Keratinocyte (primary cell): ENCODE data around the gene SLC25A40. TPM values are rescaled to one million over a fixed set of nuclear protein-coding genes. Genes with fewer than 3 reads are reported as not detected.

Experiments used
- DNase-seq: peaks from one replicate; pipeline ENCODE4 v3.0.0-alpha.2; 2011; ENCODE audit warnings: low read depth, missing footprints, low spot score
- FAIRE-seq: peaks from 2 replicates; lab custom pipeline; 2011; peaks lifted over from hg19 to GRCh38; lab: Jason Lieb, UNC
- H2AFZ ChIP-seq: 2 replicates; pipeline ENCODE4 v1.6.0; 2012; ENCODE audit warnings: low read length, control low read depth, inconsistent platforms; ENCODE audit not compliant: control insufficient read depth
- H3K27ac ChIP-seq: 2 replicates; pipeline ENCODE4 v1.5.1; 2011; ENCODE audit warnings: low read length; ENCODE audit not compliant: control insufficient read depth, insufficient read depth
- H3K27me3 ChIP-seq: 3 replicates; pipeline ENCODE4 v1.6.0; 2011; ENCODE audit warnings: low read length; ENCODE audit not compliant: control insufficient read depth, insufficient read depth; ENCODE audit errors: extremely low read depth
- H3K36me3 ChIP-seq, 2 experiments: 2 replicates in 1 of 2; 3 replicates in 1 of 2; pipeline ENCODE4 v1.5.1; 2011; ENCODE audit warnings: low read length in 2 of 2, mild to moderate bottlenecking in 1 of 2; ENCODE audit not compliant: control insufficient read depth in 2 of 2, insufficient read depth in 2 of 2; ENCODE audit errors: extremely low read depth in 1 of 2
- H3K4me1 ChIP-seq: 3 replicates; pipeline ENCODE4 v1.5.1; 2011; ENCODE audit warnings: low read length; ENCODE audit not compliant: control insufficient read depth, insufficient read depth; ENCODE audit errors: extremely low read depth
- H3K4me2 ChIP-seq: 3 replicates; pipeline ENCODE4 v1.6.0; 2011; ENCODE audit warnings: low read depth, low read length; ENCODE audit not compliant: control insufficient read depth, insufficient read depth; ENCODE audit errors: extremely low read depth
- H3K4me3 ChIP-seq, 3 experiments: fragments of 200-600 bp in 1 of 3; sonication (generic) in 1 of 3; 2 replicates in 2 of 3; 3 replicates in 1 of 3; pipeline ENCODE4 v1.5.1; 2011 to 2016; ENCODE audit warnings: low read length in 3 of 3, mild to moderate bottlenecking in 3 of 3, control low read depth in 2 of 3, inconsistent platforms in 1 of 3, low read depth in 1 of 3, mixed read lengths in 1 of 3, mixed run types in 1 of 3, moderate library complexity in 1 of 3; ENCODE audit not compliant: control insufficient read depth in 2 of 3, insufficient read depth in 2 of 3; ENCODE audit errors: extremely low read depth in 1 of 3
- H3K79me2 ChIP-seq: 2 replicates; pipeline ENCODE4 v1.6.0; 2012; ENCODE audit warnings: low read length; ENCODE audit not compliant: control insufficient read depth, insufficient read depth
- H3K9ac ChIP-seq: 3 replicates; pipeline ENCODE4 v1.6.0; 2011; ENCODE audit warnings: low read length; ENCODE audit not compliant: control insufficient read depth, insufficient read depth; ENCODE audit errors: extremely low read depth
- H3K9me1 ChIP-seq: 3 replicates; pipeline ENCODE4 v1.6.0; 2011; ENCODE audit warnings: low read length; ENCODE audit not compliant: control insufficient read depth, insufficient read depth; ENCODE audit errors: extremely low read depth
- H3K9me3 ChIP-seq: 2 replicates; pipeline ENCODE4 v1.5.1; 2012; ENCODE audit warnings: low read depth, low read length; ENCODE audit not compliant: control insufficient read depth
- H4K20me1 ChIP-seq: 3 replicates; pipeline ENCODE4 v1.6.0; 2011; ENCODE audit warnings: low read length; ENCODE audit not compliant: control insufficient read depth, insufficient read depth; ENCODE audit errors: extremely low read depth
- EZH2 ChIP-seq: IDR thresholded peaks from one replicate; pipeline ENCODE4 v1.6.1; 2012; ENCODE audit warnings: inconsistent platforms, mild to moderate bottlenecking, low read length, moderate library complexity
- dilution Hi-C: fragments of 300-500 bp; cut with MboI; formaldehyde crosslinking; loops from one replicate; pipeline ENCODE4 v1.7.0; 2020; ENCODE audit warnings: low sequenced_read_pairs; ENCODE audit not compliant: extremely low pct_ligation_motif_present
- polyA plus RNA-seq, 5 experiments: library from polyadenylated mRNA; depleted of rRNA in 3 of 5; stranded (reverse) in 3 of 5; stranded (forward) in 1 of 5; unstranded in 1 of 5; fragments of >200 nt; gene quantifications; 1 replicate in 1 of 5; 2 replicates in 3 of 5; 3 replicates in 1 of 5; pipeline versions ENCODE4 v1.2.1 to v1.2.3, GENCODE V29; 2011 to 2012; ENCODE audit warnings: missing spikeins in 2 of 5, low read depth in 1 of 5, low replicate concordance in 1 of 5
- TF ChIP-seq, protein P1 (sequence below), 3 experiments: IDR thresholded peaks in 1 of 3; conservative IDR thresholded peaks in 1 of 3; optimal IDR thresholded peaks in 1 of 3; 2 replicates in 2 of 3; 3 replicates in 1 of 3; pipeline versions ENCODE3 to v1.5.1; 2011; ENCODE audit warnings: low read length in 3 of 3, mild to moderate bottlenecking in 3 of 3, moderate library complexity in 2 of 3, control low read depth in 1 of 3, inconsistent platforms in 1 of 3; ENCODE audit not compliant: insufficient read depth in 2 of 3; ENCODE audit errors: extremely low read depth in 1 of 3

SLC25A40 gene
- polyA plus RNA-seq, 1 donor (not counting 4 experiments of a cell fraction or from before 2014, with no cell fraction given) = 8.3 TPM

DNA sequence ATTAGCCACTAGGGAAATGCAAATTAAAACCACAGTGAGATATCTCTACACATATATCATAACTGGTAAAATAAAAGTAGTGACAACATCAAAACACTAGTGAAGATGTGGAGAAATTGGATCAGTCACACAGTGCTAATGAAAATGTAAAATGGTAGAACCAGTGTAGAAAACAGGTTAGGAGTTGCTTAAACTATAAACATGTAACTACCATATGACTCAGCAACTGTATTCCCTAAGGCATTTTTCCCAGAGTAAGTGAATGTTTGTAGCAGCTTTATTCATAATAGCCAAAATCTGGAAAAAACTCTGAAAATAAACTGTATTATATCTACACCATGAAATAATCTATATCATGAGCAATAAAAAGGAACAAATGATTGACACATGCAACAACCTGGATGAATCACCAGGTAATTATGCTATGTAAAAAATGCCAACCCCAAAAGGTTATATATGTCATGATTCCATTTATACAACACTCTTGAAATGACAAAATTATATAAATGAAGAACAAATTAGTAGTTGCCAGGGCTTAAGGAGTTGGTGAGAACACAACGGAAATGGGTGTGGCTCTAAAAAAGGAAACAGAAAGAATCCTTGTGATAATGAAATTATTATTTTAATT, 22.8 kb downstream of the SLC25A40 start:
- Histone ChIP-seq H4K20me1 (no peaks in the 10 kb centered on the region), H3K27me3 (no peaks in the 10 kb centered on the region), H3K9me1 (no peaks in the 10 kb centered on the region), H3K79me2 (no peaks in the 10 kb centered on the region), H3K27ac (no peak overlapping the region), H3K4me2 (no peak overlapping the region), H3K4me3 (no peak overlapping the region), H3K36me3 (peaks cover 4% of the 10 kb centered on the region in 2 experiments), H3K9me3 (no peaks in the 10 kb centered on the region), H3K9ac (no peak overlapping the region), H3K4me1 (no peaks in the 10 kb centered on the region), H2AFZ (no peak overlapping the region)
- dilution Hi-C loops = no loop called here
- no peak for DNase-seq
- TF ChIP-seq EZH2 = no peak
- TF ChIP-seq, protein P1, sequence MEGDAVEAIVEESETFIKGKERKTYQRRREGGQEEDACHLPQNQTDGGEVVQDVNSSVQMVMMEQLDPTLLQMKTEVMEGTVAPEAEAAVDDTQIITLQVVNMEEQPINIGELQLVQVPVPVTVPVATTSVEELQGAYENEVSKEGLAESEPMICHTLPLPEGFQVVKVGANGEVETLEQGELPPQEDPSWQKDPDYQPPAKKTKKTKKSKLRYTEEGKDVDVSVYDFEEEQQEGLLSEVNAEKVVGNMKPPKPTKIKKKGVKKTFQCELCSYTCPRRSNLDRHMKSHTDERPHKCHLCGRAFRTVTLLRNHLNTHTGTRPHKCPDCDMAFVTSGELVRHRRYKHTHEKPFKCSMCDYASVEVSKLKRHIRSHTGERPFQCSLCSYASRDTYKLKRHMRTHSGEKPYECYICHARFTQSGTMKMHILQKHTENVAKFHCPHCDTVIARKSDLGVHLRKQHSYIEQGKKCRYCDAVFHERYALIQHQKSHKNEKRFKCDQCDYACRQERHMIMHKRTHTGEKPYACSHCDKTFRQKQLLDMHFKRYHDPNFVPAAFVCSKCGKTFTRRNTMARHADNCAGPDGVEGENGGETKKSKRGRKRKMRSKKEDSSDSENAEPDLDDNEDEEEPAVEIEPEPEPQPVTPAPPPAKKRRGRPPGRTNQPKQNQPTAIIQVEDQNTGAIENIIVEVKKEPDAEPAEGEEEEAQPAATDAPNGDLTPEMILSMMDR (optimal IDR thresholded peaks at IDR 0.05 in 1 of 3, IDR thresholded peaks at IDR 0.05 in 1 of 3, conservative IDR thresholded peaks at IDR 0.05 in 1 of 3; ENCODE audit: extremely low read depth in 1 of 3, insufficient read depth in 2 of 3, low read length in 3 of 3) = no peak
- no peak for FAIRE-seq

DNA sequence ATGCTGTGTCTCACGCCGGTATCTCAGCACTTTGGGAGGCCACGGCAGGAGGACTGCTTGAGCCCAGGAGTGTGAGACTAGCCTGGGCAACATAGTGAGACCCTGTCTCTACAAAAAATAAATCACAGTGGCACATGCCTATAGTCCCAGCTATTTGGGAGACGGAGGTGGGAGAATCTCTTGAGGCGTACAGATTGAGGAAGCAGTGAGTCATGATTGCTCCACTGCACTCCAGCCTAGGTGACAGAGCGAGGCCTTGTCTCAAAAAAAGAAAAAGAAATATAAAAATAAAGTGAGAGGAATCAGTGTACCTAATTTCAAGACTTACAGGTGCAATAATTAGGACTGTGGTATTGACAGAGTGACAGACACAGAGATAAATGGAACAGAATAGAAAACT, 23.9 kb downstream of the SLC25A40 start:
- H3K79me2 ChIP-seq = no peaks in the 10 kb centered on the region
- no peak overlapping the region for H2AFZ ChIP-seq
- H3K9me1 ChIP-seq = no peaks in the 10 kb centered on the region
- no peak overlapping the region for H3K4me2 ChIP-seq
- TF ChIP-seq, protein P1 (optimal IDR thresholded peaks at IDR 0.05 in 1 of 3, IDR thresholded peaks at IDR 0.05 in 1 of 3, conservative IDR thresholded peaks at IDR 0.05 in 1 of 3; ENCODE audit: extremely low read depth in 1 of 3, insufficient read depth in 2 of 3, low read length in 3 of 3) = no peak
- TF ChIP-seq EZH2 = no peak
- DNase-seq (no peak), FAIRE-seq (no peak)
- no peak overlapping the region for H3K9ac ChIP-seq
- peaks cover 4% of the 10 kb centered on the region in 2 experiments for H3K36me3 ChIP-seq
- dilution Hi-C loops = no loop called here
- H3K4me3 ChIP-seq = no peak overlapping the region
- no peaks in the 10 kb centered on the region for H3K4me1 ChIP-seq
- no peaks in the 10 kb centered on the region for H3K27me3 ChIP-seq
- no peak overlapping the region for H3K27ac ChIP-seq
- H3K9me3 ChIP-seq = no peaks in the 10 kb centered on the region
- no peaks in the 10 kb centered on the region for H4K20me1 ChIP-seq
